HFFc6 (cell line): ENCODE data around the gene LPAR6. TPM values are rescaled to one million over a fixed set of nuclear protein-coding genes. Genes with fewer than 3 reads are reported as not detected.

ENCODE experiments used
- DNase-seq: peaks from one replicate; pipeline ENCODE4 v3.0.0-alpha.2; 2018
- H3K27ac Mint-ChIP-seq: 2 replicates; pipeline ENCODE4 v1.8.0; 2020; ENCODE audit warnings: mild to moderate bottlenecking, mixed read lengths
- H3K27me3 Mint-ChIP-seq: 2 replicates; pipeline ENCODE4 v1.8.0; 2021; ENCODE audit warnings: mild to moderate bottlenecking, moderate library complexity, mixed read lengths; ENCODE audit not compliant: insufficient read depth
- H3K36me3 Mint-ChIP-seq: 2 replicates; pipeline ENCODE4 v1.8.0; 2021; ENCODE audit warnings: low read depth, mixed read lengths
- H3K4me1 Mint-ChIP-seq: 2 replicates; pipeline ENCODE4 v1.8.0; 2020; ENCODE audit warnings: low read depth, mixed read lengths
- H3K4me3 Mint-ChIP-seq: 2 replicates; pipeline ENCODE4 v1.8.0; 2020; ENCODE audit warnings: mild to moderate bottlenecking, moderate library complexity, mixed read lengths
- H3K9me3 Mint-ChIP-seq: 2 replicates; pipeline ENCODE4 v1.8.0; 2020; ENCODE audit warnings: mild to moderate bottlenecking, mixed read lengths
- total RNA-seq, 6 experiments: library from RNA; stranded (reverse); fragmentation: NEBNext Ultra II Directional; extraction: Animal tissue kit (Norgen Biotek cat#: 25700); gene quantifications; 2 replicates in 1 of 6; 3 replicates in 5 of 6; pipeline ENCODE4 v1.2.3, GENCODE V29; 2021
- TF ChIP-seq, protein P1 (sequence below): fragments of 200-600 bp; sonication (generic); IDR thresholded peaks from 2 replicates; pipeline ENCODE4 v1.5.0; 2021; ENCODE audit warnings: antibody characterized with exemption, mild to moderate bottlenecking

LPAR6 gene
- total RNA-seq, 6 experiments from 2014 or later, result 4.8 to 6.7 (median 5.7) TPM

DNA sequence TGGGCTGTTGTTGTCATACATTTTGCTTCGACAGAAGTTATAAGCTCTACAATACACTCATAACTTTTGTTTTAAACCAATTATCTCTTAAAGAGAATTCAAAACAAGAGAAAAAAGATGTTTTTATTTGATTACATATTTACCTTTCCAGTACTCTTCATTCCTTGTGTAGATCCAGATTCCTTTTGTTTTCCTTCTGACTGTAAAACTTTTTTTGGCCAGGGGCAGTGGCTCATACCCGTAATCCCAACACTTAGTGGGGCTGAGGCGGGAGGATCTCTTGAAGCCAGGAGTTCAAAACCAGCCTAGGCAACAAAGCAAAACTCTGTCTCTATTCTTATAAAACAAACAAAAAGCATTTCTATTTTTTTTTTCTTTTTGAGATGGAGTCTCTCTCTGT, 21.7 kb downstream of the LPAR6 start:
- Mint-ChIP-seq H3K27me3 (no peaks in the 10 kb centered on the region), H3K36me3 (peaks cover 44% of the 10 kb centered on the region), H3K4me1 (peaks cover 12% of the 10 kb centered on the region; the same call in 1 of the 2 replicates), H3K27ac (no peak overlapping the region), H3K9me3 (peaks cover 11% of the 10 kb centered on the region), H3K4me3 (no peak overlapping the region)
- DNase-seq, result no peak
- TF ChIP-seq, protein P1, sequence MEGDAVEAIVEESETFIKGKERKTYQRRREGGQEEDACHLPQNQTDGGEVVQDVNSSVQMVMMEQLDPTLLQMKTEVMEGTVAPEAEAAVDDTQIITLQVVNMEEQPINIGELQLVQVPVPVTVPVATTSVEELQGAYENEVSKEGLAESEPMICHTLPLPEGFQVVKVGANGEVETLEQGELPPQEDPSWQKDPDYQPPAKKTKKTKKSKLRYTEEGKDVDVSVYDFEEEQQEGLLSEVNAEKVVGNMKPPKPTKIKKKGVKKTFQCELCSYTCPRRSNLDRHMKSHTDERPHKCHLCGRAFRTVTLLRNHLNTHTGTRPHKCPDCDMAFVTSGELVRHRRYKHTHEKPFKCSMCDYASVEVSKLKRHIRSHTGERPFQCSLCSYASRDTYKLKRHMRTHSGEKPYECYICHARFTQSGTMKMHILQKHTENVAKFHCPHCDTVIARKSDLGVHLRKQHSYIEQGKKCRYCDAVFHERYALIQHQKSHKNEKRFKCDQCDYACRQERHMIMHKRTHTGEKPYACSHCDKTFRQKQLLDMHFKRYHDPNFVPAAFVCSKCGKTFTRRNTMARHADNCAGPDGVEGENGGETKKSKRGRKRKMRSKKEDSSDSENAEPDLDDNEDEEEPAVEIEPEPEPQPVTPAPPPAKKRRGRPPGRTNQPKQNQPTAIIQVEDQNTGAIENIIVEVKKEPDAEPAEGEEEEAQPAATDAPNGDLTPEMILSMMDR, result no peak

DNA sequence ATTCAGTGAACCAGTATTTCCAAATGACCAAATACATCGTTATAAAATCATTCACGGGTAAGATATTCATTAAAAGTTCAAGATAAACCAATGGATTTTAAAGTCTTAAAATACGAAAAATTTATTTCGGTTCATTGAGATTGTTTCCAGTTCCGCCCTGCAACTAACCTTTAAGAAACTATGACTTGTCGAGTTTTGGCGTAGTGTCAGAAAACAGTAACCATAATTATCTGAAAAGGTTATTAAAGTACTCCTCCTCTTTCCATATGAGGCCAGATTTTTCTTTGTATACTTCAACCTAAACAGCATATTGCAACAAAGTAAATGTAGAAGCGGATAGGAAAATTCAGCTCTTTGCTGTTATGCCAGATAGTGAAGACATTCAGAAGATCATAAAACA, 26.1 kb downstream of the LPAR6 start:
- Mint-ChIP-seq H3K9me3 (no peaks in the 10 kb centered on the region), H3K27ac (no peak overlapping the region), H3K4me3 (no peak overlapping the region), H3K4me1 (peaks cover 12% of the 10 kb centered on the region; the same call in 1 of the 2 replicates), H3K36me3 (peaks cover 14% of the 10 kb centered on the region), H3K27me3 (no peaks in the 10 kb centered on the region)
- TF ChIP-seq, protein P1, result no peak
- no peak for DNase-seq

DNA sequence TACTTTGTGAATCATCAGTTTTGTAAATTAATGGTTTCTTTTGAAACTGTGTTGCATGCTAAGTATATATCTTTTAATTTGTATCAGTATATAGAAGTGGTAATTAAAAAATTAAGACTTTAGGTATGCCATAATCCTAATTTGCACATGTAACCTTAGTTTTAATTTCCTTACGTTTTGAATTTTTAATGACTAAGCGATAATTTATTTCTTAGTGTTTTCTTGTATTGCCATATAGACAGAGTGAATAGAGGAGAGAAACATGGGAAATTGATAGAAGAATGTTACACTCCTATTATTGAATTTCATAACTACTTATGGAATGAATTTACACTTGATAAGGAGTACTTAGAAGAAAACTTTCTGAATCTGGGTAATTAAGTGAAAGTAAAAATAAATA, 29.5 kb downstream of the LPAR6 start:
- TF ChIP-seq, protein P1, result no peak
- H3K9me3 Mint-ChIP-seq, result no peaks in the 10 kb centered on the region
- H3K27me3 Mint-ChIP-seq, result no peaks in the 10 kb centered on the region; the same call in 1 of the 2 replicates
- H3K27ac Mint-ChIP-seq, result no peak overlapping the region
- peaks cover 22% of the 10 kb centered on the region for H3K36me3 Mint-ChIP-seq
- H3K4me1 Mint-ChIP-seq, result 0 out of 2 replicates have a peak, but pooled peaks cover 2% of the 10 kb centered on the region
- H3K4me3 Mint-ChIP-seq, result no peak overlapping the region
- no peak for DNase-seq

DNA sequence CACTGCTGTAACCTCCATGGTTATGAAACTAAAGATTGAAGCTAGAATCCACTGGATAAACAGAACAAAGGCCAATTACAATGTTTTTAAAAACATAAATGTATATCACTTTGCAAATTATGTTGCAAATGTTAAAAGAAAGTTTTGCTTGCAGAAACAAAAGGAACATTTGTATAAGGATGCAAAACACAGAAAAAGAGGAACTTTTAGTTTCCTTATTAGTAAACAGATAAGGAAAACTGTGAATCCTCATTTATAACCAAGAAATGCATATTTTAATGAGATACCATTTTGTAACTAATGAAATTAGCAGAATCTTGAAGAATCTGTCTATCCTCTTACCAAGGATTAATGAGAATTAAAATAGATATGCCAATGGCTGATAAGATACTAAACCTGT, 32.3 kb downstream of the LPAR6 start:
- Mint-ChIP-seq H3K36me3 (peaks cover 26% of the 10 kb centered on the region), H3K27ac (no peak overlapping the region), H3K4me3 (no peak overlapping the region), H3K27me3 (no peaks in the 10 kb centered on the region; the same call in 1 of the 2 replicates), H3K9me3 (no peaks in the 10 kb centered on the region), H3K4me1 (no peaks in the 10 kb centered on the region)
- TF ChIP-seq, protein P1, result no peak
- no peak for DNase-seq

DNA sequence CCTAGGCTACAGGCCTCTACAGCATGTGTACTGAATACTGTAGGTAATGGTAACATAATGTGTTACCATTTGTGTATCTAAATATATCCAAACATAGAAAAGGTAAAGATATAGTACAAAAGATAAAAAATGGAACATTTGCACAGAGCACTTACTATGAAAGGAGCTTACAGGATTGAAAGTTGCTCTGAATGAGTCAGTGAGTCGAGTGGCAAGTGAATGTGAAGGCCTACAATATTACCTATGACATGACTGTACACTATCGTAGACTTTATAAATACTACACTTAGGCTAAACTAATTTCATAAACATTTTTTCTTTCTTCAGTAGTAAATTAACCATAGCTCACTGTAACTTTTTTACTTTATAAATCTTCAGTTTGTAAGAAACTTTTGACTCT, 35.1 kb downstream of the LPAR6 start:
- TF ChIP-seq, protein P1, result no peak
- no peak for DNase-seq
- H3K36me3 Mint-ChIP-seq, result peaks cover 37% of the 10 kb centered on the region
- H3K9me3 Mint-ChIP-seq, result no peaks in the 10 kb centered on the region
- H3K4me1 Mint-ChIP-seq, result no peaks in the 10 kb centered on the region
- H3K4me3 Mint-ChIP-seq, result no peak overlapping the region
- H3K27me3 Mint-ChIP-seq, result no peaks in the 10 kb centered on the region; the same call in 1 of the 2 replicates
- H3K27ac Mint-ChIP-seq, result no peak overlapping the region

DNA sequence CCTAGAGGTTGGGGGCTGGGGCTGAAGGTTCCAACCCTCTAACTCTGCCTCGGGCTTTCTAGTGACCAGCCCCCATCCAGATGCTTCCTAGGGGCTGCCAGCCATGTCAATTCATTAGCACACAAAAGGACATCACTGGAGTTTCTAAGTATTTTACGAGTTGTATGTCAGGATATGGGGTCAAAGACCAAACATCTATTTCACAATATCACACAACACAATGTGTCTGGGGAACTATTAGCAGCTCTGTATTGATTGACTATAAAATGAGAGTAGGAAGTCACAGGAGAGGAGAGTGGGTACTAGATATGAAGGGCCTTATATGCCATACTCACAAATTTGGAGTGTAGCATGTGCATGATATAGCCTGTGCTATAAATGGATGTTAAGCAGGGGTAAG, 42.1 kb downstream of the LPAR6 start:
- H3K36me3 Mint-ChIP-seq, result peaks cover 30% of the 10 kb centered on the region
- no peak for DNase-seq
- H3K9me3 Mint-ChIP-seq, result no peaks in the 10 kb centered on the region
- H3K27me3 Mint-ChIP-seq, result peaks cover 2% of the 10 kb centered on the region; the same call in 1 of the 2 replicates
- H3K27ac Mint-ChIP-seq, result no peak overlapping the region
- H3K4me3 Mint-ChIP-seq, result no peak overlapping the region
- H3K4me1 Mint-ChIP-seq, result no peaks in the 10 kb centered on the region
- TF ChIP-seq, protein P1, result no peak
